GM12878 (cell line): ENCODE measurements around the gene AKAP7. TPM values are rescaled to one million over a fixed set of nuclear protein-coding genes. Genes with fewer than 3 reads are reported as not detected.

ENCODE experiments used
- ATAC-seq: fragments of 200-7000 bp; cut with Tn5 transposase; 3 replicates; pipeline ENCODE4 v1.9.1; 2020; ENCODE audit warnings: mild to moderate bottlenecking, moderate library complexity
- BruUV-seq: library from RNA; stranded (reverse); fragments of 400-500 nt; replicated peaks from 2 replicates; lab custom pipeline; 2021; lab: Mats Ljungman, UMichigan
- CTCF ChIA-PET: fragments of 300-600 bp; sonication (Branson Sonifier 250); formaldehyde crosslinking; extraction: SDS; loops from one replicate; lab custom pipeline; 2021; ENCODE audit warnings: inconsistent platforms; lab: Yijun Ruan, JAX
- POLR2A ChIA-PET: fragments of 350-600 bp; formaldehyde crosslinking; extraction: SDS; loops from one replicate; lab custom pipeline; 2021; ENCODE audit warnings: inconsistent platforms; lab: Charles Lee
- RAD21 ChIA-PET: fragments of 300-600 bp; sonication (Branson Sonifier 250); formaldehyde crosslinking; loops from one replicate; lab custom pipeline; 2023; ENCODE audit warnings: antibody characterized with exemption; ENCODE audit not compliant: unreplicated experiment; lab: Charles Lee
- SMC1A ChIA-PET: fragments of 300-600 bp; sonication (Branson Sonifier 250); formaldehyde crosslinking; loops from one replicate; lab custom pipeline; 2023; ENCODE audit not compliant: unreplicated experiment, uncharacterized antibody; lab: Charles Lee
- DNase-seq: peaks from one replicate; pipeline ENCODE4 v3.0.0-alpha.2; 2011; ENCODE audit warnings: low read depth, low spot score
- FAIRE-seq: peaks from 3 replicates; lab custom pipeline; 2011; peaks lifted over from hg19 to GRCh38; lab: Jason Lieb, UNC
- H2AFZ ChIP-seq: 2 replicates; pipeline ENCODE4 v1.6.0; 2011; ENCODE audit warnings: low read depth, low read length, control low read depth; ENCODE audit not compliant: control insufficient read depth
- H3K27ac ChIP-seq: 2 replicates; pipeline ENCODE4 v1.5.1; 2011; ENCODE audit warnings: control low read depth; ENCODE audit not compliant: control insufficient read depth, insufficient read depth
- H3K27me3 ChIP-seq, 2 experiments: replicated peaks in 1 of 2; 2 replicates each; pipeline versions ENCODE4 v1.6.0 to v1.6.1; 2011; ENCODE audit warnings: low read length in 1 of 2; ENCODE audit not compliant: control insufficient read depth in 2 of 2, insufficient read depth in 2 of 2
- H3K36me3 ChIP-seq, 2 experiments: 2 replicates each; pipeline ENCODE4 v1.5.1; 2011; ENCODE audit warnings: low read length in 1 of 2; ENCODE audit not compliant: control insufficient read depth in 2 of 2, insufficient read depth in 2 of 2
- H3K4me1 ChIP-seq: 2 replicates; pipeline ENCODE4 v1.6.1; 2011; ENCODE audit warnings: mild to moderate bottlenecking, low read length, moderate library complexity, mixed read lengths; ENCODE audit not compliant: control insufficient read depth, insufficient read depth
- H3K4me2 ChIP-seq: 2 replicates; pipeline ENCODE4 v1.6.0; 2011; ENCODE audit warnings: control low read depth; ENCODE audit not compliant: control insufficient read depth, insufficient read depth
- H3K4me3 ChIP-seq: fragments of 200-600 bp; sonication (generic); 2 replicates; pipeline ENCODE4 v1.5.1; 2016
- H3K79me2 ChIP-seq: 2 replicates; pipeline ENCODE4 v1.6.0; 2011; ENCODE audit warnings: low read length; ENCODE audit not compliant: control insufficient read depth, insufficient read depth
- H3K9ac ChIP-seq: 2 replicates; pipeline ENCODE4 v1.8.0; 2011; ENCODE audit warnings: low read length, control low read depth, mixed read lengths; ENCODE audit not compliant: control insufficient read depth, insufficient read depth
- H3K9me3 ChIP-seq: replicated peaks from 3 replicates; pipeline ENCODE4 v1.5.1; 2011; ENCODE audit warnings: mild to moderate bottlenecking, low read length; ENCODE audit not compliant: control insufficient read depth, insufficient read depth
- H4K20me1 ChIP-seq: 2 replicates; pipeline ENCODE4 v1.6.0; 2011; ENCODE audit not compliant: control insufficient read depth, insufficient read depth
- CHD2 ChIP-seq: IDR thresholded peaks from 2 replicates; pipeline ENCODE4 v1.6.1; 2011; ENCODE audit warnings: low read depth, low read length, improper control_type of control experiment, borderline replicate concordance
- JUNB ChIP-seq: IDR thresholded peaks from 2 replicates; pipeline ENCODE4 v1.6.1; 2016; ENCODE audit warnings: antibody characterized with exemption, mild to moderate bottlenecking
- MTA2 ChIP-seq: fragments of 450-650 bp; IDR thresholded peaks from 2 replicates; pipeline ENCODE4 v1.6.1; 2016; ENCODE audit warnings: low read depth, mild to moderate bottlenecking, moderate library complexity
- NR2F1 ChIP-seq: fragments of 450-650 bp; conservative IDR thresholded peaks from 2 replicates; pipeline ENCODE4 v1.6.1; 2017; ENCODE audit warnings: mild to moderate bottlenecking
- SIX5 ChIP-seq: IDR thresholded peaks from 2 replicates; pipeline ENCODE4 v1.6.1; 2011; ENCODE audit warnings: mild to moderate bottlenecking, low read depth, low read length, moderate library complexity; ENCODE audit not compliant: severe bottlenecking
- SMARCA5 ChIP-seq: fragments of 450-650 bp; IDR thresholded peaks from 2 replicates; pipeline ENCODE4 v1.6.1; 2017; ENCODE audit warnings: mild to moderate bottlenecking
- SMC3 ChIP-seq: IDR thresholded peaks from 2 replicates; pipeline ENCODE4 v1.6.1; 2011; ENCODE audit warnings: low read length, improper control_type of control experiment, borderline replicate concordance
- ZNF384 ChIP-seq: IDR thresholded peaks from 2 replicates; pipeline ENCODE4 v1.6.1; 2012; ENCODE audit warnings: low read depth, mild to moderate bottlenecking, low read length, improper control_type of control experiment, borderline replicate concordance
- in situ Hi-C: fragments of 300-500 bp; cut with MboI; formaldehyde crosslinking; loops from 9 replicates; pipeline ENCODE4 v1.14.3; 2018; ENCODE audit warnings: mixed read lengths
- intact Hi-C: fragments of 100-400 bp; cut with micrococcal nuclease; formaldehyde crosslinking; loops from one replicate; pipeline ENCODE4 v1.14.2; 2022; ENCODE audit not compliant: unreplicated experiment
- polyA plus RNA-seq, 11 experiments: library from polyadenylated mRNA; depleted of rRNA in 4 of 11; unstranded in 6 of 11; stranded (reverse) in 5 of 11; fragments of >200 nt; fragmentation: Nextera tagmentation in 4 of 11; fragmentation: Illumina TruSeq in 1 of 11; extraction: Ambion mirVana in 4 of 11; extraction: Trizol in 1 of 11; gene quantifications; 1 replicate in 1 of 11; 2 replicates in 10 of 11; pipeline versions ENCODE4 v1.2.1 to v1.2.3, GENCODE V29; 2011 to 2016; ENCODE audit warnings: inconsistent platforms in 2 of 11, missing spikeins in 2 of 11, low read depth in 1 of 11
- total RNA-seq, 4 experiments: library from RNA; depleted of rRNA in 3 of 4; stranded (reverse); fragments of >200 nt in 3 of 4; fragmentation: Illumina TruSeq in 1 of 4; extraction: Trizol in 1 of 4; gene quantifications; 2 replicates each; pipeline versions ENCODE4 v1.2.1 to v1.2.3, GENCODE V29; 2013 to 2021
- TF ChIP-seq, protein P1 (sequence below): fragments of 450-650 bp; IDR thresholded peaks from 2 replicates; pipeline ENCODE4 v1.6.1; 2018; ENCODE audit warnings: mild to moderate bottlenecking, low read depth, moderate library complexity; ENCODE audit not compliant: partially characterized antibody

AKAP7 gene
- total and polyA plus RNA-seq, 10 of the 15 experiments (the other 5 are each of a cell fraction or from before 2014, with no cell fraction given): 0.06 to 0.58 (median 0.28) TPM; not detected in 1

DNA sequence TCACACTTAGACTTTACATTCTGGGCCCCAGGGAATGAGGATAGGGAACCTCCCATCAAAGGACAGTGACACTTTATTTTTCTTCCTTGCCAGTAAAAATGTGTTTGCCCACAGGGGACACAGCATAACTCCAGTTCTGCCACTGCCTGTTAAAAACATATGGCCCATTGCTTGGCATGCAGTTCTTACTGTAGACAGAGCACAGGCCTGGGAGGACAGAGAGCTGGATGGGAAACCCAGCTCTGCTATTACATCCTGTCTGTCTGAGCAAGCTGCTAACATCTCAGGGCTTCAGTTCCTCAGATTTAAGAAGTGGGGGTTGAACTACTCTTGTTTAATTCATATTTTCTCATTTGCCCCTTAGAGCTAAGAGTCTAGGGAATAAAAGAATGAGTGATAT is 120.2 kb downstream of the AKAP7 start:
- no peak overlapping the region for H3K4me2 ChIP-seq
- no peaks in the 10 kb centered on the region for H3K9me3 ChIP-seq
- peaks cover 0 to under 1% of the 10 kb centered on the region in 2 experiments; a peak in 1 of 4 replicates for H3K27me3 ChIP-seq
- intact Hi-C loops: no loop called here
- H3K79me2 ChIP-seq: no peaks in the 10 kb centered on the region
- ChIA-PET SMC1A (no interaction called here), POLR2A (no interaction called here), CTCF (no interaction called here), RAD21 (no interaction called here)
- in situ Hi-C loops: no loop called here
- FAIRE-seq (no peak), DNase-seq (no peak), ATAC-seq (no peak)
- no peak overlapping the region for H3K4me3 ChIP-seq
- H3K9ac ChIP-seq: no peak overlapping the region
- BruUV-seq: no TSS peak
- no peaks in the 10 kb centered on the region for H4K20me1 ChIP-seq
- H3K4me1 ChIP-seq: no peaks in the 10 kb centered on the region
- TF ChIP-seq CHD2 (no peak), SIX5 (no peak), MTA2 (no peak), ZNF384 (no peak), SMC3 (no peak), JUNB (no peak), NR2F1 (no peak), SMARCA5 (no peak)
- TF ChIP-seq, protein P1, sequence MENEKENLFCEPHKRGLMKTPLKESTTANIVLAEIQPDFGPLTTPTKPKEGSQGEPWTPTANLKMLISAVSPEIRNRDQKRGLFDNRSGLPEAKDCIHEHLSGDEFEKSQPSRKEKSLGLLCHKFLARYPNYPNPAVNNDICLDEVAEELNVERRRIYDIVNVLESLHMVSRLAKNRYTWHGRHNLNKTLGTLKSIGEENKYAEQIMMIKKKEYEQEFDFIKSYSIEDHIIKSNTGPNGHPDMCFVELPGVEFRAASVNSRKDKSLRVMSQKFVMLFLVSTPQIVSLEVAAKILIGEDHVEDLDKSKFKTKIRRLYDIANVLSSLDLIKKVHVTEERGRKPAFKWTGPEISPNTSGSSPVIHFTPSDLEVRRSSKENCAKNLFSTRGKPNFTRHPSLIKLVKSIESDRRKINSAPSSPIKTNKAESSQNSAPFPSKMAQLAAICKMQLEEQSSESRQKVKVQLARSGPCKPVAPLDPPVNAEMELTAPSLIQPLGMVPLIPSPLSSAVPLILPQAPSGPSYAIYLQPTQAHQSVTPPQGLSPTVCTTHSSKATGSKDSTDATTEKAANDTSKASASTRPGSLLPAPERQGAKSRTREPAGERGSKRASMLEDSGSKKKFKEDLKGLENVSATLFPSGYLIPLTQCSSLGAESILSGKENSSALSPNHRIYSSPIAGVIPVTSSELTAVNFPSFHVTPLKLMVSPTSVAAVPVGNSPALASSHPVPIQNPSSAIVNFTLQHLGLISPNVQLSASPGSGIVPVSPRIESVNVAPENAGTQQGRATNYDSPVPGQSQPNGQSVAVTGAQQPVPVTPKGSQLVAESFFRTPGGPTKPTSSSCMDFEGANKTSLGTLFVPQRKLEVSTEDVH: no peak
- H2AFZ ChIP-seq: no peak overlapping the region
- no peaks in the 10 kb centered on the region for H3K36me3 ChIP-seq
- H3K27ac ChIP-seq: no peak overlapping the region
